Left lung (tissue), 10 donors: ENCODE measurements around the gene CCNG2. TPM values are rescaled to one million over a fixed set of nuclear protein-coding genes. Genes with fewer than 3 reads are reported as not detected.

ENCODE experiments used
- ATAC-seq: fragments of 200-7000 bp; cut with Tn5 transposase; one replicate; pipeline ENCODE4 v1.9.1; 2020; ENCODE audit warnings: moderate library complexity
- DNase-seq, 4 donors: peaks; one replicate each; pipeline ENCODE4 v3.0.0-alpha.2; 2013 to 2020
- H3K27ac ChIP-seq, 2 donors: fragments of 200-600 bp; sonication (generic) in 1 of 2; one replicate each; pipeline versions ENCODE4 v1.5.0 to v1.8.0; 2020 to 2021
- H3K27me3 ChIP-seq, 2 donors: fragments of 200-600 bp; sonication (generic) in 1 of 2; one replicate each; pipeline versions ENCODE4 v1.5.0 to v1.8.0; 2020 to 2021
- H3K36me3 ChIP-seq, 2 donors: fragments of 200-600 bp; sonication (generic) in 1 of 2; one replicate each; pipeline versions ENCODE4 v1.5.0 to v1.8.0; 2020 to 2021
- H3K4me1 ChIP-seq, 2 donors: fragments of 200-600 bp; one replicate each; pipeline ENCODE4 v1.8.0; 2021
- H3K4me3 ChIP-seq, 2 donors: fragments of 200-600 bp; sonication (generic) in 1 of 2; one replicate each; pipeline versions ENCODE4 v1.5.0 to v1.8.0; 2020 to 2021; ENCODE audit warnings: mild to moderate bottlenecking in 1 of 2
- H3K9me3 ChIP-seq, 2 donors: fragments of 200-600 bp; sonication (generic) in 1 of 2; one replicate each; pipeline versions ENCODE4 v1.5.0 to v1.8.0; 2020 to 2021
- intact Hi-C, 2 donors: fragments of 100-400 bp; cut with DNase I; formaldehyde crosslinking; loops; one replicate each; pipeline versions ENCODE4 v1.11.2 to v1.14.2; 2022
- polyA plus RNA-seq, 6 donors: library from polyadenylated mRNA; unstranded; fragments of 120-200 nt; gene quantifications; one replicate each; pipeline ENCODE4 v1.2.1, GENCODE V29; 2013; ENCODE audit not compliant: insufficient read length in 6 of 6
- total RNA-seq, 2 donors: library from RNA; stranded (reverse); fragmentation: NEBNext Ultra II Directional; extraction: Animal tissue kit (Norgen Biotek cat#: 25700); gene quantifications; one replicate each; pipeline ENCODE4 v1.2.1, GENCODE V29; 2021
- TF ChIP-seq, protein P1 (sequence below), 2 donors: fragments of 200-600 bp; sonication (generic) in 1 of 2; IDR thresholded peaks; one replicate each; pipeline versions ENCODE4 v1.5.0 to v1.8.0; 2021; ENCODE audit warnings: antibody characterized with exemption in 2 of 2
- donor health status: DM: no; HTN: yes; CAD: no.
- donor health status: DM: no; HTN: no; CAD: no.

CCNG2 gene
- total and polyA plus RNA-seq, 8 donors, result 31.6 to 136 (median 106) TPM

DNA sequence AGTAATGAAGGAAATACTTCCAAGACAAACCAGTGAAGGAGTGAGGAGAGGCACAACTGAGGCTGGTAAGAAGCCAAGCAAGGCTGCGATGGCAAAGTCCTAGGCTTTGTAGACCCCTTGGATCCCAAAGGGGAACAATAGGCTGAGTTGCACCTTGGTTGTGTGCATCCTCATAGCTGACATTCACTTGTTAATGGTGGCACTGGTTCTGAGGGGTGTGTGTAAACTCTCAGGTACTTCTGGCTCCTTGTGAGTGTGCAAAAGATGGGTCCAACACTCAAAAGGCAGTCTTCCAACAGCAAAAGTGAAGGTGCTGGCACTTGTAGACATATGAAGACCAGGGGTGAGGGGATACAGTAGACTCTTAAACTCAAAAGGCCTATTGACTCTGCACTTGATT is 60.5 kb downstream of the CCNG2 start:
- DNase-seq (no peak), ATAC-seq (no peak)
- Histone ChIP-seq H3K36me3 (no peaks in the 10 kb centered on the region), H3K9me3 (no peaks in the 10 kb centered on the region), H3K27me3 (no peaks in the 10 kb centered on the region), H3K27ac (no peak overlapping the region), H3K4me1 (no peaks in the 10 kb centered on the region), H3K4me3 (no peak overlapping the region)
- intact Hi-C loops, result no loop called here
- TF ChIP-seq, protein P1, sequence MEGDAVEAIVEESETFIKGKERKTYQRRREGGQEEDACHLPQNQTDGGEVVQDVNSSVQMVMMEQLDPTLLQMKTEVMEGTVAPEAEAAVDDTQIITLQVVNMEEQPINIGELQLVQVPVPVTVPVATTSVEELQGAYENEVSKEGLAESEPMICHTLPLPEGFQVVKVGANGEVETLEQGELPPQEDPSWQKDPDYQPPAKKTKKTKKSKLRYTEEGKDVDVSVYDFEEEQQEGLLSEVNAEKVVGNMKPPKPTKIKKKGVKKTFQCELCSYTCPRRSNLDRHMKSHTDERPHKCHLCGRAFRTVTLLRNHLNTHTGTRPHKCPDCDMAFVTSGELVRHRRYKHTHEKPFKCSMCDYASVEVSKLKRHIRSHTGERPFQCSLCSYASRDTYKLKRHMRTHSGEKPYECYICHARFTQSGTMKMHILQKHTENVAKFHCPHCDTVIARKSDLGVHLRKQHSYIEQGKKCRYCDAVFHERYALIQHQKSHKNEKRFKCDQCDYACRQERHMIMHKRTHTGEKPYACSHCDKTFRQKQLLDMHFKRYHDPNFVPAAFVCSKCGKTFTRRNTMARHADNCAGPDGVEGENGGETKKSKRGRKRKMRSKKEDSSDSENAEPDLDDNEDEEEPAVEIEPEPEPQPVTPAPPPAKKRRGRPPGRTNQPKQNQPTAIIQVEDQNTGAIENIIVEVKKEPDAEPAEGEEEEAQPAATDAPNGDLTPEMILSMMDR (IDR thresholded peaks at IDR 0.05), result no peak

GRCh38 chr4:77219266-77219665 is 62.3 kb downstream of the CCNG2 start:
- no peak overlapping the region for H3K27ac ChIP-seq
- no peaks in the 10 kb centered on the region for H3K9me3 ChIP-seq
- DNase-seq (no peak), ATAC-seq (no peak)
- intact Hi-C loops, result no loop called here
- H3K27me3 ChIP-seq, result no peaks in the 10 kb centered on the region
- H3K36me3 ChIP-seq, result no peaks in the 10 kb centered on the region
- TF ChIP-seq, protein P1 (IDR thresholded peaks at IDR 0.05), result no peak
- no peaks in the 10 kb centered on the region for H3K4me1 ChIP-seq
- H3K4me3 ChIP-seq, result no peak overlapping the region

Other genes starting within 250 kb of the CCNG2 start
- 100 to 1,000 TPM; 138 to 162 TPM for gene SEPTIN11, start 207.5 kb upstream of the CCNG2 start, total RNA-seq
- gene SEPTIN11, start 207.5 kb upstream of the CCNG2 start, polyA plus RNA-seq, result 100 to 1,000 TPM; 134 to 169 (median 159) TPM
- 100 to 1,000 TPM; 257 to 265 TPM for gene CCNI, start 81.2 kb upstream of the CCNG2 start, total RNA-seq
- gene CCNI, start 81.2 kb upstream of the CCNG2 start, polyA plus RNA-seq, result 100 to 1,000 TPM; 317 to 389 (median 366) TPM